HEK293 (cell line): Measurements from ENCODE around the gene PALM3.
A peak's percentile ranks its signal among the peaks of the same experiment; 100 is the strongest.

Source experiments
- BCL11B ChIP-seq: fragments of 450-650 bp; formaldehyde crosslinking; IDR thresholded peaks from 2 replicates; pipeline ENCODE4 v1.5.1; 2016; ENCODE audit warnings: low read depth, missing biosample characterization, missing genetic modification characterization
- CTCF ChIP-seq: fragments of 450-650 bp; formaldehyde crosslinking; IDR thresholded peaks from 2 replicates; pipeline ENCODE4 v1.5.1; 2016; ENCODE audit warnings: missing biosample characterization, missing genetic modification characterization
- ELK4 ChIP-seq: IDR thresholded peaks from 2 replicates; pipeline ENCODE4 v1.6.1; 2011; ENCODE audit warnings: mild to moderate bottlenecking, low read depth, low read length, borderline replicate concordance
- GLI4 ChIP-seq: fragments of 450-650 bp; formaldehyde crosslinking; IDR thresholded peaks from 2 replicates; pipeline ENCODE4 v1.5.1; 2016; ENCODE audit warnings: missing biosample characterization, missing genetic modification characterization
- HIC1 ChIP-seq: fragments of 450-650 bp; formaldehyde crosslinking; IDR thresholded peaks from 2 replicates; pipeline ENCODE4 v1.5.1; 2016; ENCODE audit warnings: missing biosample characterization, missing genetic modification characterization
- INSM2 ChIP-seq: fragments of 450-650 bp; formaldehyde crosslinking; IDR thresholded peaks from 2 replicates; pipeline ENCODE4 v1.5.1; 2016; ENCODE audit warnings: missing biosample characterization, missing genetic modification characterization
- KLF16 ChIP-seq: fragments of 450-650 bp; formaldehyde crosslinking; IDR thresholded peaks from 2 replicates; pipeline ENCODE4 v1.5.1; 2017; ENCODE audit warnings: missing biosample characterization, missing genetic modification characterization
- KLF8 ChIP-seq: fragments of 450-650 bp; formaldehyde crosslinking; IDR thresholded peaks from 2 replicates; pipeline ENCODE4 v1.5.1; 2016; ENCODE audit warnings: missing biosample characterization, missing genetic modification characterization
- KLF9 ChIP-seq: fragments of 450-650 bp; formaldehyde crosslinking; IDR thresholded peaks from 2 replicates; pipeline ENCODE4 v1.5.1; 2016; ENCODE audit warnings: missing biosample characterization, missing genetic modification characterization, low read depth
- PRDM1 ChIP-seq: fragments of 450-650 bp; formaldehyde crosslinking; IDR thresholded peaks from 2 replicates; pipeline ENCODE4; 2016; ENCODE audit warnings: missing biosample characterization, missing genetic modification characterization
- PRDM4 ChIP-seq: fragments of 450-650 bp; formaldehyde crosslinking; IDR thresholded peaks from 2 replicates; pipeline ENCODE4 v1.5.1; 2017; ENCODE audit warnings: missing biosample characterization, missing genetic modification characterization
- SP2 ChIP-seq: fragments of 450-650 bp; formaldehyde crosslinking; IDR thresholded peaks from 2 replicates; pipeline ENCODE4 v1.5.1; 2016; ENCODE audit warnings: missing biosample characterization, missing genetic modification characterization
- TCF7L2 ChIP-seq: IDR thresholded peaks from 2 replicates; pipeline ENCODE4 v1.6.1; 2011; ENCODE audit warnings: low read depth, mild to moderate bottlenecking, inconsistent platforms, low read length, moderate library complexity, borderline replicate concordance
- YY1 ChIP-seq: fragments of 450-650 bp; formaldehyde crosslinking; IDR thresholded peaks from 2 replicates; pipeline ENCODE4 v1.5.1; 2018; ENCODE audit warnings: missing biosample characterization, missing genetic modification characterization
- ZBTB1 ChIP-seq: fragments of 450-650 bp; formaldehyde crosslinking; IDR thresholded peaks from 2 replicates; pipeline ENCODE4 v1.5.1; 2016; ENCODE audit warnings: missing biosample characterization, missing genetic modification characterization
- ZBTB20 ChIP-seq: fragments of 450-650 bp; formaldehyde crosslinking; IDR thresholded peaks from 2 replicates; pipeline ENCODE4 v1.5.1; 2016; ENCODE audit warnings: missing biosample characterization, missing genetic modification characterization
- ZBTB48 ChIP-seq: fragments of 450-650 bp; formaldehyde crosslinking; IDR thresholded peaks from 2 replicates; pipeline ENCODE4 v1.5.1; 2016; ENCODE audit warnings: missing biosample characterization, missing genetic modification characterization
- ZBTB7A ChIP-seq: fragments of 450-650 bp; formaldehyde crosslinking; IDR thresholded peaks from 2 replicates; pipeline ENCODE4 v1.5.1; 2016; ENCODE audit warnings: low read depth, missing biosample characterization, missing genetic modification characterization
- ZFP41 ChIP-seq: fragments of 450-650 bp; formaldehyde crosslinking; IDR thresholded peaks from 2 replicates; pipeline ENCODE4 v1.5.1; 2016; ENCODE audit warnings: missing biosample characterization, missing genetic modification characterization, borderline replicate concordance
- ZFP69B ChIP-seq: fragments of 450-650 bp; formaldehyde crosslinking; IDR thresholded peaks from 2 replicates; pipeline ENCODE4 v1.5.1; 2016; ENCODE audit warnings: missing biosample characterization, missing genetic modification characterization
- ZNF169 ChIP-seq: fragments of 450-650 bp; formaldehyde crosslinking; IDR thresholded peaks from 2 replicates; pipeline ENCODE4 v1.5.1; 2016; ENCODE audit warnings: missing biosample characterization, missing genetic modification characterization
- ZNF211 ChIP-seq: fragments of 450-650 bp; formaldehyde crosslinking; IDR thresholded peaks from 2 replicates; pipeline ENCODE4 v1.5.1; 2016; ENCODE audit warnings: low read depth, missing biosample characterization, missing genetic modification characterization
- ZNF223 ChIP-seq: fragments of 450-650 bp; formaldehyde crosslinking; IDR thresholded peaks from 2 replicates; pipeline ENCODE4 v1.5.1; 2016; ENCODE audit warnings: missing biosample characterization, missing genetic modification characterization
- ZNF311 ChIP-seq: fragments of 450-650 bp; formaldehyde crosslinking; IDR thresholded peaks from 2 replicates; pipeline ENCODE4 v1.5.1; 2017; ENCODE audit warnings: missing biosample characterization, missing genetic modification characterization, borderline replicate concordance
- ZNF335 ChIP-seq: fragments of 450-650 bp; formaldehyde crosslinking; conservative IDR thresholded peaks from 2 replicates; pipeline ENCODE4 v1.5.1; 2016; ENCODE audit warnings: missing biosample characterization, missing genetic modification characterization
- ZNF341 ChIP-seq: fragments of 450-650 bp; formaldehyde crosslinking; IDR thresholded peaks from 2 replicates; pipeline ENCODE4; 2016; ENCODE audit warnings: low read depth, missing biosample characterization, missing genetic modification characterization
- ZNF394 ChIP-seq: fragments of 450-650 bp; formaldehyde crosslinking; IDR thresholded peaks from 2 replicates; pipeline ENCODE4 v1.5.1; 2016; ENCODE audit warnings: missing biosample characterization, missing genetic modification characterization, mild to moderate bottlenecking, moderate library complexity, borderline replicate concordance
- ZNF585B ChIP-seq: fragments of 450-650 bp; formaldehyde crosslinking; IDR thresholded peaks from 2 replicates; pipeline ENCODE4 v1.5.1; 2016; ENCODE audit warnings: missing biosample characterization, missing genetic modification characterization
- ZNF677 ChIP-seq: fragments of 450-650 bp; IDR thresholded peaks from 2 replicates; pipeline ENCODE4 v1.5.0; 2018; ENCODE audit warnings: missing biosample characterization, mild to moderate bottlenecking, missing genetic modification characterization, moderate library complexity
- ZSCAN23 ChIP-seq: fragments of 450-650 bp; formaldehyde crosslinking; IDR thresholded peaks from 2 replicates; pipeline ENCODE4 v1.5.1; 2016; ENCODE audit warnings: missing biosample characterization, missing genetic modification characterization

The PALM3 gene

GRCh38 chr19:14091081-14091812 lies 29.4 kb upstream of the PALM3 start (continued):
- TF ChIP-seq HIC1 (tag by site-specific recombination) (no peak), ZNF223 (tag by site-specific recombination) (no peak), TCF7L2 (no peak), ZNF341 (peak; percentile 74), PRDM4 (tag by site-specific recombination) (no peak), GLI4 (tag by site-specific recombination) (no peak), ZBTB48 (tag by site-specific recombination) (peak; percentile 52), KLF16 (tag by site-specific recombination) (peak; percentile 76; the same call in 1 of the 2 replicates), ZBTB20 (tag by site-specific recombination) (peak; percentile 92), ZNF585B (no peak), YY1 (tag by site-specific recombination) (no peak), ZNF211 (tag by site-specific recombination) (no peak), KLF8 (tag by site-specific recombination) (peak; percentile 97), ZNF394 (peak; percentile 27; the same call in 1 of the 2 replicates), ZNF169 (no peak), ZNF335 (peak; percentile 94), PRDM1 (no peak), KLF9 (0 out of 2 replicates have a peak, but pooled peaks have one; percentile 29), ZSCAN23 (tag by site-specific recombination) (no peak), SP2 (tag by site-specific recombination) (no peak; the same call in 1 of the 2 replicates), ZFP69B (tag by site-specific recombination) (0 out of 2 replicates have a peak, but pooled peaks have one; percentile 40), ELK4 (no peak), ZBTB1 (tag by site-specific recombination) (no peak), INSM2 (tag by site-specific recombination) (no peak), ZNF311 (tag by site-specific recombination) (no peak), ZBTB7A (tag by site-specific recombination) (0 out of 2 replicates have a peak, but pooled peaks have one; percentile 84), ZFP41 (tag by site-specific recombination) (no peak), BCL11B (tag by site-specific recombination) (0 out of 2 replicates have a peak, but pooled peaks have one; percentile 70), ZNF677 (0 out of 2 replicates have a peak, but pooled peaks have one; percentile 24), CTCF (tag by site-specific recombination) (peak; percentile 87)
